GM19452 (cell line): ENCODE measurements around the gene GGT6.
"Not testable (repeated sequence)": the region's sequence is repeated elsewhere in the genome, so short reads cannot be mapped to it uniquely, and the experiment has no call there.

Experiments used
- ATAC-seq: cut with Tn5 transposase; IDR thresholded peaks from one replicate; pipeline ENCODE4 v1.9.1; 2021; ENCODE audit not compliant: unreplicated experiment

Gene GGT6, protein sequence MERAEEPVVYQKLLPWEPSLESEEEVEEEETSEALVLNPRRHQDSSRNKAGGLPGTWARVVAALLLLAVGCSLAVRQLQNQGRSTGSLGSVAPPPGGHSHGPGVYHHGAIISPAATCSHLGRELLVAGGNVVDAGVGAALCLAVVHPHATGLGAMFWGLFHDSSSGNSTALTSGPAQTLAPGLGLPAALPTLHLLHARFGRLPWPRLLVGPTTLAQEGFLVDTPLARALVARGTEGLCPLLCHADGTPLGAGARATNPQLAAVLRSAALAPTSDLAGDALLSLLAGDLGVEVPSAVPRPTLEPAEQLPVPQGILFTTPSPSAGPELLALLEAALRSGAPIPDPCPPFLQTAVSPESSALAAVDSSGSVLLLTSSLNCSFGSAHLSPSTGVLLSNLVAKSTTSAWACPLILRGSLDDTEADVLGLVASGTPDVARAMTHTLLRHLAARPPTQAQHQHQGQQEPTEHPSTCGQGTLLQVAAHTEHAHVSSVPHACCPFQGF

DNA sequence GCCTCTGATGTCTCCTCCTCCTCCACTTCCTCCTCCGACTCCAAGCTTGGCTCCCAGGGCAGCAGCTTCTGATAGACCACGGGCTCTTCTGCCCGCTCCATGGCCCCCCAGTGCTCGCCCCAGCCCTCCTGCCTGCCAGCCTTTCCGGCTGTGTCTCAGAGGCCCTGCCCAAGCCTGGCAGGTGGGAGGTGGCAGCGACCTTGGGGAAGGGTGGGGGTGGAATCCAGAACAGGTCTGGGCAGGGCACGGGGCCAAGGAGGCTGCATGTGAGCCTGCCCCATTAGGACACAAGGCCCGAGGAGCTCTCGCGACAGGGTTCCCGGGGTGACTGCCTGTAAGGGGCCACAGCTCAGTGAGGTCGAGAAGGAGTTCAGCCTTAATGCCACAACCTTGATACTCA lies at the start of gene GGT6:
Gene GGT6 (minus strand): TSS at position 157 of the 400 bp plus-strand sequence. CDS start 56 bp downstream, at position 101.
- ATAC-seq: no peak

DNA sequence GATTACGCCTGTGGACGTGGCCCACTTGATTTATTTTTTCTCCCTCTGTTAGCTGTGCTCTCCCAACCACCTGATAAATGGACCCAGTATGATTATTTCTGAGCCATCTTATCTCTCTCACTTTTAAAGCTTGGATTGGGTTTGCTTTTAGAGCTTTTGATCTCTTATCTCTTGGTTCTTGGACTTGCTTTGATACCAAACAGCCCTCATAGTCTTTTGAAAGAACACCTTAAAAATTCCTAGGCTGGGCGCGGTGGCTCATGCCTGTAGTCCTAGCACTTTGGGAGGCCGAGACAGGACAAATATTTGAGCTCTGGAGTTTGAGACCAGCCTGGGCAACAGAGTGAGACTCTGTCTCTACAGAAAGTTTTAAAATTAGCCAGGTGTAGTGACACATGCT lies 49.8 kb upstream of the GGT6 start:
- ATAC-seq: no peak

DNA sequence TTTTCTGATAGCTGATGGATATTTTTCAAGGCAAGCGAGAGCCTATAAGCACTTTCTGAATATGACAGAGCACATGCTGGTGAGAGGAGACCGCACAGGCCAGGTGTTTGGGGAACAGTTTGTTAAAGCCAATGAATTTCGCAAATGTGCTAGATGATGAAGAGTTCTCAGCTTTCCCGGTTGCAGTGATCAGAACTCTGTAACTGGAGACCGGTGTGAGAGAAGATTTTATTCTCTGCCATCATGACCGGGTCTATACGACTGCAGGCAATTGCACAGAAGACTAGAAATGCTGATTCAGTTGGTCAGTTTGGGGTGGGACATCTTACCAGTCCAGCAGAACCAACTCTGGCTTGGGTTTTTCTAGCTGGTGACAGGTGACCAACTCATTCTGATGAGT lies 49.4 kb upstream of the GGT6 start:
- no peak for ATAC-seq

DNA sequence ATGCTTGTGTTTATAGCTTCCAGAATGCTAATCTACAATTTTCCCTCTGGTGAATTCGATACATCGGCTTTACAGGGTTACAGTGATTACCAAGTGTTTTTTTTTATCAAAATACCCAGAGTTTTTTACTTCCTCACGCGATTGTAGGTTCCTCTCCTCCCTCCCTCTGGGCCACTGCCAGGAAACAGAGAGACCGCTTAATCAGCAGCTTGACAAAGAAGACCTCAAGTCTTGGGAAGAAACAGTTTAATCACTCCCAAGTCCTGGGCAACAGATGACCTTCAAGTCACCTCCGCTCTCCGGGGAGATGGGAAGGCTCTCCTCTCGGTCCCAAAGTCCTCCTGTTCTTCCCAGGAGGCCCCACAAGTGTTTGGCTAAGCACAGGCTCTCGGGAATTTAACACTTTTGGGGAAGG lies 47.4 kb upstream of the GGT6 start:
- ATAC-seq: no peak

DNA sequence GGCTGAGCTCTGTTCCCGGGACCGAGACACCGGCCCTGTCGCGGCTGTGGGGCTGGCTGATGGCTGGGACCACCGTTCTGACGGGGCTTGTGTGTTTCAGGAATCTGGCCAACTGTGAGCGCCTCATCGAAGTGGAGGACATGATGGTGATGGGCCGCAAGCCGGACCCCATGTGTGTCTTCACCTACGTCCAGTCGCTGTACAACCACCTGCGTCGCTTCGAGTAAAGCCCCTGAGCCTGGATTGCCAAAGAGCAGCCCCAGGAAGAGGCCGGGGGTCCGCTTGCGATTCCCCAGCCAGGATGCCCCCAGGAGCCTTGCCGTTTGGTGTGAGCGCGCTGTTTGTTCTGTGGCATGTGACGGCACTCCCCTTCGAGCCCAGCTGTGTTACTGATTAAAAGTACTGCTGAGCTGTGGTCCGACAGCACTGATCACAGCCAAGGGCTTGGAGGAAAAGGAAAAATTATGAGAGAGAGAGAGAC lies 46.9 kb upstream of the GGT6 start:
- no peak for ATAC-seq

DNA sequence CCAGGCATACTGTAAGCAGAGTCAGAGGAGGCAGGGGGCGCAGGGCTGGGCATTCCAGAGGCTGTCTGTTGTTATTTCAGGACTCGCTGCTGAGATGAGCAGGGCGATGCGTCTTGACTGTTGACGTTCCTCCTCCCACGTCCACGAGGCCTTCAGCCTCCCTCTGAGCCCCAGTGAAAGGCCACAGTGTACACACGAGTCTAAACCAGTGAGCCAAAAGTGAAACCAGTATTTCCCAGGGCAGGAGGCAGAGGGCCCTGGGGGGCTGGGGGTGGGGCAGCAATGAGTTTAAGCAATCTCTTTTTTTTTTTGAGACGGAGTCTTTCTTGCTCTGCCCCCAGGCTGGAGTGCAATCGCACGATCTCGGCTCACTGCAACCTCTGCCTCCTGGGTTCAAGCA lies 45.4 kb upstream of the GGT6 start:
- no peak for ATAC-seq

DNA sequence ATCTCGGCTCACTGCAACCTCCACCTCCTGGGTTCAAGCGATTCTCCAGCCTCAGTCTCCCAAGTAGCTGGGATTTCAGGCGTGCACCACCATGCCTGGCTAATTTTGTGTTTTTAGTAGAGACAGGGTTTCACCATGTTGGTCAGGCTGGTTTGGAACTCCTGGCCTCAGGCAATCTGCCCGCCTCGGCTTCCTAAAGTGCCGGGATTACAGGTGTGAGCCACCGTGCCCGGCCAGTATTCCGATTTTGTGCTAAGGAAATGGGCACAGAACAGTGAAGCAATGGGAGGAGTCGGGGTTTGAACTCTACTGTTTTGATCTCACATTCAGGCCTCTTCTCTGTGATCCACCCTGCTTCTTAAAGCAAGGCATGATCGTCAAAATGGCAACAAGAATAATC lies 44.4 kb upstream of the GGT6 start:
- ATAC-seq: not testable (repeated sequence)

DNA sequence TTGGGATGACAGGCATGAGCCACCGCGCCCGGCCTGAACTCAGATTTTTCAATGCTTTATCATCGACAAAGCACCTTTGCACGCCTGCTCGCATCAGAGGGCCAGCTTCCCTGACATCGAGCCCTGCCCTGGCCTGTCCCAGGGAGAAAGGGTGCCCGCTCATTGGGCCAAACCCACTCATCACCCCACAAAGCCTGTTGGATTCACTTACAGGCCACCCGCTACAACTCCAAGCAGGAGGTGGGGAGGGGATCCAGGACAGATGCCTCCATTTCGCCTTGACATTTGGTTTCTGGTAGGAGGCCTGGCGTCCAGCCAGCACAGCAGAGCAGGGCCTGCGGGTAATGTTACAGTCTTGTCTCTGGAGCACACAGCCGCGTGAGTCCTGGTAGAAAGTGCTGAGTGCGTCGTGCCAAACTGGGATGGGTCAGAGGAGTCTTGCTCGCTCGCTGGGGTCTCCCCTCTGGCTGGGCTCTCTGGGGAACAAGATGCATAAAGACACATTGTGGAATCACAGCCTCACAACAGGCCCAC lies 43.8 kb upstream of the GGT6 start:
- no peak for ATAC-seq

DNA sequence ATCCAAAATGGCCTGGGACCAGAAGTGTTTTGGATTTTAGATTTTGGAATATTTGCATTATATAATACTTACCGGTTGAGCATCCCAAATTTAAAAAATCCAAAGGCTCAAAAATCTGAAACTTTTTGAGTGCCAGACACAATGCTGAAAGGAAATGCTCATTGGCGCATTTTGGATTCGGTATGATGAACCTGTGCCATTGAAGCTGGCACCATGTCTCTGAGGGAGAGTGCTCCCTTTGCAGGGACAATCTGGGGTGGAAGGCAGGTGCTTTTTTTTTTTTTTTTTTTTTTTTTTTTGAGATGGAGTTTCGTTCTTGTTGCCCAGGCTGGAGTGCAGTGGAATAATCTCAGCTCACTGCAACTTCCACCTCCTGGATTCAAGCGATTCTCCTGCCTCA lies 41.7 kb upstream of the GGT6 start:
- ATAC-seq: no peak

DNA sequence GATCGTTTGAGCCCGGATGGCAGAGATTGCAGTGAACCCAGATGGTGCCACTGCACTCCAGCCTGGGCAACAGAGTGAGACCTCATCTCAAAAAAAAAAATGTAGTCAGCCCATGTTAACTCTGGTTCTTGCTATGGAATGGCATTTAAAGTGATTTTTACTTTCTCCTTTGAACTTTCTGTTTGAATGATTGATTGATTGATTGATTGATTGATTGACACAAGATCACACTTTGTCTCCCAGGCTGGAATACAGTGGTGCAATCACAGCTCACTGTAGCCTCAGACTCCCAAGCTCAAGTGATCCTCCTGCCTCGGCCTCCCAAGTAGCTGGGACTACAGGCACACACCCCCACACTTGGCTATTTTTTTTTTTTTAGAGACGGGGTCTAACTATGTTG lies 40.9 kb upstream of the GGT6 start:
- ATAC-seq: no peak

DNA sequence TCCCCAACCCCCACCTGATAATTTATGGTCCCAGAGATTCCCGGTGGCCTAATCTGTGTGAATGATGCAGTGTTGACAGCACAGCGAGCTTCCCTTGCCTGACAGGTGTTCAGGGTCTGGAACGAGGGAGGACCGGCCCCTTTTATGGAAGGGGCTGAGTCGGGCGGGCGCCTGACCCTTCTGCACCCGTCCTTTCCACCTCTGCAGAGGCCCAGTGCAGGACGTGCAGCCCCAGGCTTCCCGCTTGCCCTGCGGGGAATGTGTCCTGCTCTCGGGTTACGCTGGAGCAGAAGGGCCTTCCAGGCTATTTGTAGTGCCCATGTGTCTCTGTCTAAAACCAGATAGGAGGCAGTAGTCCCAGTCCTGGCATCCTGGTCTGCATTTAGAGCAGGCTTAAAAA lies 40.2 kb upstream of the GGT6 start:
- no peak for ATAC-seq

DNA sequence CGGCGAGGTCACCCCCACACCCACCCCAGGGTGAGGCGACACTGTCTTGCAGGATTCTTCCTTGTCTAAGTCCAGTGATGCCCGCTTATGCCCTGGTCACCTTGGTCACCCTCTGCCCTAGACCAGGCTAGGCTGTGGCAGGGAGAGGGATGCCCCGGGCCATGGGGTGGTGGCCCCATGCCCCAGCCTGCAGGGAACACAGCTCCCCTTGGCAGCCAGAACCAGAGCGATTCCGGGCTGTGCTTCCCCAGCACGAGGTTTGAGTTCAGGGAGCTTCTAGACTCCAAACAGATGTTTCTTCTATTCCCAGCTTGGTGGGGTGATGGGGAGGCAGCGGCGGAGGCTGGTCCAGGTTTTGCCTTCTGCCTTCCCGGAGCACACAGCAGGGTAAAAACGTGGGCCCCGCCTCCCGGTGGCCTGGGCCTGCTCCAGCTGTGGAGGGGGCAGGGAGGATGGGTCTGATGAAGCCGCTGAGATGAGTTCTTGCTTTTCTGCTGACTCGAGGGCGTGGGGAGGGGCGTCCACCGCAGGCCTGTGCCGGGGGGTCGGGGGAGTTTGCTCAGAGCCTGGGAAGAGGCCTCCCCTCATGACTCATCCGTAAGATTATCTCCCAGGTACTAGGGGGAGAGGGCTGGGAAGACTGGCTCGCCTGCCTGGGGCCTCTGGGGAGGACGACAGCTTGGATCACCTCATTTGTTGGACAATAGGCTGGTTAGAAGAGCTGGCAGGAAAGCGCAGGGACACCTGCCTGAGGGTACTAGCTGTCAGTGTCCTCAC lies 39.3 kb upstream of the GGT6 start:
- ATAC-seq: no peak

DNA sequence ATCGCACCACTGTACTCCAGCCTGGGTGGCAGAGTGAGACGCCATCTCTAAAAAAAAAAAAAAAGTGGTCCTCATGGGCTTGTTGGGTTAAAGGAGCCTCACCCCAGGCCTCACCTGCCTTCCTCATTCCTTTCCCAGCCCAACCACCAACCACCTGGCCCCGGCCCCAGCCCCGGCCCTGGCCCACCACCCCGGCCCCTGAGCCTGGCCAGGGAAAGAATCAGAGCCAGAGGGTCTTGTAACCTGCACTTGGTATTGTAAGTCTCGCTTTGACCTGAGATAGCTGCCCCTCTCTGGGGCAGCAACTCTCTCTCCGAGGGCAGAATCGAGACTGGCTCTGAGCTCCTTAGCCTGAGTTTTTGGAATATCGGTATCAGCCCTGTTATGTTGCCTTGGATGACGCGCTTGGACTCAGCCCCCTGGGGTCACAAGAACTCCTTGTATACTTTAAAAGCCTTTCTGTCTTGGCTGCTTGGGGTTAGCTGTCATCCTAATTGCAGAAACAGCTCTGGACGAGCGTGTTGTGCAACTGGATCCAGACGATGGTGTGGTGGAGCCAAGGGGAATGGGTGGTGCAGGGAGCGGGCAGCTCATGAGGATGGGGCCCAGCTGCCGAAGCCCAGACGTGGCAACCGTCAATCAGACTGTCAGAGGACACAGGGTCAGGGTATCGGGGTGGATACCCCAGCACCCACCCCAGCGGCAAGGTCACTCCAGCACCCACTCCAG lies 38.6 kb upstream of the GGT6 start:
- ATAC-seq: no peak

DNA sequence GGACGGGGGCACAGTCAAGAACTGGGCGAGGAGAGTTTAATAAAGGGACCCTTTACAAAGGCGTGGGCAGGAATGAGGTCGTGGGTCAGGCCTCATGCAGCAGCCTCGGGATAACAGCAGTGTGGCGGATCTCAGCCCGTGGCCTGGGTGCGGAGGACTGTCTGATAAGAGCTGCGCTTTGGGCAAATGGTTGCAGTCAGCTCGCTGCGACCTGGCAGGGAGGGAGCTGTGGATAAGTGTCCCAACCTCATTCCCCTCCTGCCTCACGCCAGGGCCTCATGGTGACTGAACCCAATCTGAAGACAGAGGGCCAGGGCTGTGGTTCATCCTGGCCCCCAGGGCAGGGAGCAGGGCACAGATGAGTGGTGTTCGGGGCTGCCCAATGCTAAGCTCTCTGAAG lies 37.6 kb upstream of the GGT6 start:
- no peak for ATAC-seq

DNA sequence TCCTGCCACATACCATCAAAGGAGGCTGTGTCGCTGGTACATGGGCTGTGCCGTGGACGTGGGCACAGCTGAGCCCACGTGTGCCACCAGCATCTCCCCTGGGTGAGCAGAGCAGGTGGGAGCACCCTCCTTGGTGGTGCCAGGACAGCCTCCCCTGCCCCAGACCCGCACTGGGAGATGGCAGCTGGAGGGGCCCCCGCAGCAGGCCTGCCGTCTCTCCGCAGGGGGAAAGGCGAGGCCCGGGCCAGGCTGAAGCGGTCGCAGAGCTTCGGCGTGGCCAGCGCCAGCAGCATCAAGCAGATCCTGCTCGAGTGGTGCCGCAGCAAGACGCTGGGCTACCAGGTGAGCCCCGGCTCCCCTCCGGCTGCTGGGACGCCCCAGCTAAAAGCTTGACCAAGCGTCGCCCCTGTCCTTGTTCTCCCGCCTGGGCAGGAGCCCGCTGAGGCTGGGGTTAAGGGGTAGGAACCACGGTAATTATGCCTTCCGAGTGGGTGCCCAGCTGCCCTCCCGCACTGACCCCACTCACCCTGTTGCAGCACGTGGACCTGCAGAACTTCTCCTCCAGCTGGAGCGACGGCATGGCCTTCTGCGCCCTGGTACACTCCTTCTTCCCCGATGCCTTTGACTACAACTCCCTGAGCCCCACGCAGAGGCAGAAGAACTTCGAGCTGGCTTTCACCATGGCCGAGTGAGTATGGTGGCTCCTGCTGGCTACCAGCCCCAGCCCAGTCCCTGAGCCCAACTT lies 36.4 kb upstream of the GGT6 start:
- ATAC-seq: no peak

DNA sequence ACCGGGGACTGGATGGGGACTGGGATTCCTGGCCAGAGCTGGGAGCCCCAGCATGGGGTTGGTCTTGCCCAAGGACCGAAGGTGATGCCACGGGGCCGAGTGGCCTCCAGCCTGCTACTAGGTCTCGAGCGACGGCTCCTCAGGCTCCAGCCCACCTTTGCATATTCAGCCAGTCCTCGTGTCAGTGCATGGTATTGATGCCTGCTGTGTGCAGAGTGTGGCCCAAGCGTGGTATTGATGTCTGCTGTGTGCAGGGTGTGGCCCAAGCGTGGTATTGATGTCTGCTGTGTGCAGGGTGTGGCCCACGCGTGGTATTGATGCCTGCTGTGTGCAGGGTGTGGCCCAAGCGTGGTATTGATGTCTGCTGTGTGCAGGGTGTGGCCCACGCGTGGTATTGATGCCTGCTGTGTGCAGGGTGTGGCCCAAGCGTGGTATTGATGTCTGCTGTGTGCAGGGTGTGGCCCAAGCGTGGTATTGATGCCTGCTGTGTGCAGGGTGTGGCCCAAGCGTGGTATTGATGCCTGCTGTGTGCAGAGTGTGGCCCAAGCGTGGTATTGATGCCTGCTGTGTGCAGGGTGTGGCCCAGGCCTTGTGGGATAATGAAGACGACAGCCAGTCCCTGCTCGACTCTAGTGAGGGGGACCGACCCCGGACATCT lies 35.4 kb upstream of the GGT6 start:
- not testable (repeated sequence) for ATAC-seq

DNA sequence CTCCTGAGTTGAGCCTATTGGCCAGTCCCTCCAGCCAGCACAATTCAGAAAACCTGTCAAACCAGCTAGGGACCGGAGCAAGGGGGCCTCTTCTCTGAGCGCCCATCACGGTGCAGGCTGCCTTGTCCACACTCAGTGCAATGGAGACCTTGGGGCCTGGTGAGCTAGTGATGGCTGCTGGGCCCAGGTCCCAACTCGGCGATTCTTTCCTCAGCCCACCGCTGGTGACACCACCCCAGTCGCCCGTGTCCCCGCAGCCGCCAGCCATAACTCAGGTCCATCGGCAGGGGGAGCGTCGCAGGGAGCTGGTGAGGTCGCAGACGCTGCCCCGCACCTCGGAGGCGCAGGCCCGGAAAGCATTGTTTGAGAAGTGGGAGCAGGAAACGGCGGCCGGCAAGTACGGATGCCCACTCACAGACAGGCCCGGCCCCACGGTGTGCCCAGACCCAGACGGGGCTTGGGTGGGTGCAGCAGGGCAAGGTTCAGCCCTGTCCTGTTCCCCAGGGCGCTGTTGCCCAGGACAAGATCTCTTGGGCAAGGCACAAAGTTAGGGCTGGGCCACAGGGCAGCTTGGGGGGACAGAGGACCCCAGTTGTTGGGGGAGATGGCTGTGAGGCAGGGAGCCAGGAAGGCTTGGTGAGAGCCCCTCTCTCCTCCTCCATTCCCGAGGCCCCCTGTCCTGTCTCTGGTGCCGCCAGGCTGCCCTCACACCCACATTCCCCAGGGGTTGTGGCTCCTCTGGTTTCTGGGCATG lies 34.7 kb upstream of the GGT6 start:
- ATAC-seq: no peak

DNA sequence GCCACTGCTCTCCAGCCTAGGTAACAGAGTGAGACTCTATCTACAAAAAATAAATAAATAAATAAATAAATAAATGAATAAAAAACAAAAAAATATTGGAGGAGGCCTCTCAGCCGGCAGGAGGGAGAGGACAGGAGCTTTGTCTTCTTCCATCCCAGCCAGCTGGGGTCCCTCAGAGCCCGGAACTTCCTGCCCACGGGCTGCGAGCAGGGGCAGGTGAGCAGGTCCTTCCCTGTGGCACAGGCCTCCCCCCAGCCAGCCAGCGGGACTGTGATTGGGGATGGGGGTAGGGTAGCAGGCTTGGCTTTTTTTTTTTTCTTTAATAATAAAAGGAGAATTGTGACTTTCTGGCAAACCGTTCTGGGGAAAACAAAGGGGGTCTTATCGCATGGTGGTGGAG lies 34.0 kb upstream of the GGT6 start:
- no peak for ATAC-seq

DNA sequence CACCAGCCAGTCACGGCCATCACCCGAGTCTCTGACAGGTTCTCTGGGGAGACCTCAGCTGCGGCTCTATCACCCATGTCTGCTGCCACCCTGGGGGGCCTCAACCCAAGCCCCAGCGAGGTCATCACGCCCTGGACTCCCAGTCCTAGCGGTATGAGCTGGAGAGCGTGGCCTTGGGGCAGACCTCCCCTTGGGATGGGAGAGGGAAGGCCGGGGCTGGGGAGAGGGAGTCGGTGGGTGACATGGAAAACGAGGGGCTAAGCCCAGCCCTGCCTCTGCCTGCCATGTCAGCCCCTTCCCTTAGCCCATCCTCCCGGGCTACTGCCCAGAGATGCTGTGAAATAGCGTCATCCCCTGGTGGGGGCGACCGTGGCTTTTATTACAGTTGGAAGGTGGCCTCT lies 32.6 kb upstream of the GGT6 start:
- ATAC-seq: no peak
